ENCODE results near the gene TFCP2L1. TPM values are rescaled to one million over a fixed set of nuclear protein-coding genes. Genes with fewer than 3 reads are reported as not detected.

Gene TFCP2L1
- total and polyA plus RNA-seq, 2 experiments from 2014 or later: 0.94 to 6.4 TPM

- no peak for TF ChIP-seq REST (IDR thresholded peaks at IDR 0.05; ENCODE audit: unreplicated experiment)
- no peak for TF ChIP-seq POLR2AphosphoS5 (IDR thresholded peaks at IDR 0.05; ENCODE audit: low read depth)
- no peak for TF ChIP-seq STAT1 (IDR thresholded peaks at IDR 0.05; ENCODE audit: unreplicated experiment)
- TF ChIP-seq EZH2 (IDR thresholded peaks at IDR 0.05; ENCODE audit: low read depth, unreplicated experiment): no peak
- no peak for TF ChIP-seq NANOG (IDR thresholded peaks at IDR 0.05; ENCODE audit: borderline replicate concordance)
- TF ChIP-seq ZNF331 (CRISPR knock-in tag; IDR thresholded peaks at IDR 0.05; ENCODE audit: low read depth): no peak
- no peak for TF ChIP-seq CREB1 (CRISPR knock-in tag; IDR thresholded peaks at IDR 0.05; ENCODE audit: low read depth)
Observed at GRCh38 chr2:121233486-121234110, 51.4 kb downstream of the TFCP2L1 start (continued).

DNA sequence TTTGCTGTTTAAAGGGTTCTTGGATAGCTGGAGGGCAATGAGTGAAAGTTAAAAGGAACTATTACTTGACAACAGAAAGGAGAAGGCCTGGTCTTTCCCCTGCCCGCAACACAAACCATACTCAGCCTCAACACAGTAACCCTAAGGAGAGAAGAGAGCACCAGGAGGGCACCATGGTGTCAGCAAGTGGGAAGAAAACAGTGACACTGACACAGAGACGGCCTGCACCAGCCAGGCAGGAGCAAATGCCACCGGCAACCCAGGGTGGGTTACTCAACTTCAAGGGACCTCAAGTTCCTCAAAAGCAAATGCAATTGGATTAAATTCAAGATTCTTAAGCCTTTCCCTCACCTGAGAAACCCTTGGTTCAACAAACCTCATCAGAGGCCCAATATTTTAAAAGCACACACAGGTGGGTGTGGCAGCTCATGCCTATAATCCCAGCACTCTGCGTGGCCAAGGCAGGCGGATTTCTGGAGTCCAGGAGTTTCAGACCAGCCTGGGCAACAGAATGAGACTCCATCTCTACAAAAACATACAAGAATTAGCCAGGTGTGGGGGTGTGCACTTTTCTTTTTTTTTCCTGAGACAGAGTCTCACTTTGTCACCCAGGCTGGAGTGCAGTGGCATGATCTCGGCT lies 52.3 kb downstream of the TFCP2L1 start:
- Mint-ChIP-seq H3K9me3 (no peaks in the 10 kb centered on the region), H3K27me3 (ENCODE audit: insufficient read depth, low read depth, poor library complexity) (peaks cover 5% of the 10 kb centered on the region), H3K4me3 (no peak overlapping the region), H3K4me1 (no peaks in the 10 kb centered on the region), H3K27ac (no peak overlapping the region), H3K36me3 (ENCODE audit: low read depth) (no peaks in the 10 kb centered on the region)
- no peaks in the 10 kb centered on the region for H3K9me2 ChIP-seq (ENCODE audit: insufficient read depth)
- no peaks in the 10 kb centered on the region for H3K4me1 ChIP-seq (ENCODE audit: insufficient read depth)
- no peaks in the 10 kb centered on the region for H3K27me3 ChIP-seq (ENCODE audit: insufficient read depth)
- no peak for DNase-seq (ENCODE audit: low spot score)
- no peak overlapping the region for H3K27ac ChIP-seq (ENCODE audit: low read depth)
- H3K4me2 ChIP-seq: no peak overlapping the region
- no peaks in the 10 kb centered on the region for H3K79me2 ChIP-seq (replicated peaks; ENCODE audit: insufficient read depth)
- no peaks in the 10 kb centered on the region for H4K20me1 ChIP-seq (replicated peaks; ENCODE audit: insufficient read depth)
- H3F3A ChIP-seq (replicated peaks; ENCODE audit: low read depth): no peaks in the 10 kb centered on the region
- no peak for ATAC-seq
- H3K36me3 ChIP-seq (ENCODE audit: insufficient read depth): no peaks in the 10 kb centered on the region
- H2AFZ ChIP-seq: no peak overlapping the region
- H3K4me3 ChIP-seq: no peak overlapping the region
- TF ChIP-seq, protein P1, sequence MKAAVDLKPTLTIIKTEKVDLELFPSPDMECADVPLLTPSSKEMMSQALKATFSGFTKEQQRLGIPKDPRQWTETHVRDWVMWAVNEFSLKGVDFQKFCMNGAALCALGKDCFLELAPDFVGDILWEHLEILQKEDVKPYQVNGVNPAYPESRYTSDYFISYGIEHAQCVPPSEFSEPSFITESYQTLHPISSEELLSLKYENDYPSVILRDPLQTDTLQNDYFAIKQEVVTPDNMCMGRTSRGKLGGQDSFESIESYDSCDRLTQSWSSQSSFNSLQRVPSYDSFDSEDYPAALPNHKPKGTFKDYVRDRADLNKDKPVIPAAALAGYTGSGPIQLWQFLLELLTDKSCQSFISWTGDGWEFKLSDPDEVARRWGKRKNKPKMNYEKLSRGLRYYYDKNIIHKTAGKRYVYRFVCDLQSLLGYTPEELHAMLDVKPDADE (IDR thresholded peaks at IDR 0.05): no peak
- TF ChIP-seq EZH2phosphoT487 (IDR thresholded peaks at IDR 0.05; ENCODE audit: unreplicated experiment): no peak
- TF ChIP-seq ZNF114 (CRISPR knock-in tag; IDR thresholded peaks at IDR 0.05): no peak
- no peak for TF ChIP-seq NANOG (IDR thresholded peaks at IDR 0.05; ENCODE audit: borderline replicate concordance)
- TF ChIP-seq POLR2AphosphoS5 (IDR thresholded peaks at IDR 0.05; ENCODE audit: low read depth): no peak
- no peak for TF ChIP-seq CTCF (conservative IDR thresholded peaks at IDR 0.05; ENCODE audit: low read depth in 2 of 2)
- TF ChIP-seq EZH2 (IDR thresholded peaks at IDR 0.05; ENCODE audit: low read depth, unreplicated experiment): no peak
- no peak for TF ChIP-seq JUNB (IDR thresholded peaks at IDR 0.05; ENCODE audit: unreplicated experiment)
- TF ChIP-seq CREB1 (CRISPR knock-in tag; IDR thresholded peaks at IDR 0.05; ENCODE audit: low read depth): no peak
- no peak for TF ChIP-seq ZNF331 (CRISPR knock-in tag; IDR thresholded peaks at IDR 0.05; ENCODE audit: low read depth)
- no peak for TF ChIP-seq REST (IDR thresholded peaks at IDR 0.05; ENCODE audit: unreplicated experiment)
- TF ChIP-seq STAT1 (IDR thresholded peaks at IDR 0.05; ENCODE audit: unreplicated experiment): no peak

Measured in GM23338 (cell line).